NCI-H2107 treated with DMSO at 0.1 percent for 48 hours (cell line): Measurements from ENCODE around the gene GABBR2.

Source experiments
- DNase-seq: peaks from one replicate; lab custom pipeline; 2025; ENCODE audit not compliant: unreplicated experiment; lab: John Stamatoyannopoulos, UW

The GABBR2 gene

GRCh38 chr9:98570663-98571440 is 137.9 kb downstream of the GABBR2 start:
- no peak for DNase-seq

DNA sequence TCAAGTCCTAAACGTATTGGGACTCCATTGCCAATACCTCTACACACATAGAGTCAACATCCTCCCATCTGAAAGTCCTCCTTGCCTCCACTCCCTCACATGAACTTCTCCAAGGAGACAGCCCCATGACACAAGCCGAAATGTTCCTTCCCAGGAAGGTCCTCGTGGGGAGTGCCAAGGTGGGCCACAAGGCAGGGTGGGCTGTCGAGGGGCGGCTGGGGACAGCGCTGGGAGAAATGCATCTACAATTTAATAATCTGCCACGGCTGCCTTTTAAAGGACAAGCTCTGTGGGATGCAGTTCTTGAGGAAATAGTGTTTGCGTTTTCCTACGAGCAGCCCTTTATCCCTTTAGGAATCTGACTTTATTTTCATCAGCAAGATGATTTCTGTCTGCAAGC is 138.7 kb downstream of the GABBR2 start:
- no peak for DNase-seq

- DNase-seq = no peak
These were observed 139.2 kb downstream of the GABBR2 start for GRCh38 chr9:98569491-98569890.

- DNase-seq = no peak
These were observed 139.7 kb downstream of the GABBR2 start for GRCh38 chr9:98568909-98569469.

DNA sequence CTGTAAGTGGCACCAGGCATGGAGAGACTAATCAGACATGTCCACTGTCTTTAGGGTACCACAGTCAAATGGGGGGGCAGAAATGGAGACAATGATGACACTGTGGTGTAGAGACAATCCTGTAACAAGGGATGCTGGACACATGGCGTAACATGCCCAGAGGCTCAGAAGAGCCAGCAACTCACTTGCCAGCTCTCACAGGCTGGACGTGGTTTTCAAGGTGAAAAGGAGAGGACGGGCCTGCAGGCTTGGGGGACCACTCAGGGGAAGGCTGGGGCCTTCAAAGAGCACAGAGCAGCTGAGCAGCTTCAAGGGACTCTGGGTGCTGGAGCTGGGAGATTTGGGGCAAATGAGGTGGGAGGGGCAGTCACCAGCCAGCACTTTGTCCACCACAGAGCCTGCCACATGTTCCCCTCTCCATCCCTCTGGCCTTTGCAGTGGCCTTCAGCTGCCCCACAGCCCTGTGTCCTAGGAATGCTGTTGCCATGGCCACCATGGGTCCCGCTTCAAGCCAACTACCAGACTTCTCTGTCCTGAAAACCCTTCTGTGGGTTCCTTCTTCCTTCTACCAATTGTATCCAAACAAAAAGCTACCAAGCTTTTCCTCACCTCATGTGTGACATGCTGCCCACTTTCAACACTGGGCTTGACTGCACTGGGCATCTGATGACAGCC is 140.4 kb downstream of the GABBR2 start:
- DNase-seq = no peak

GRCh38 chr9:98567540-98568233 is 141.0 kb downstream of the GABBR2 start:
- no peak for DNase-seq

DNA sequence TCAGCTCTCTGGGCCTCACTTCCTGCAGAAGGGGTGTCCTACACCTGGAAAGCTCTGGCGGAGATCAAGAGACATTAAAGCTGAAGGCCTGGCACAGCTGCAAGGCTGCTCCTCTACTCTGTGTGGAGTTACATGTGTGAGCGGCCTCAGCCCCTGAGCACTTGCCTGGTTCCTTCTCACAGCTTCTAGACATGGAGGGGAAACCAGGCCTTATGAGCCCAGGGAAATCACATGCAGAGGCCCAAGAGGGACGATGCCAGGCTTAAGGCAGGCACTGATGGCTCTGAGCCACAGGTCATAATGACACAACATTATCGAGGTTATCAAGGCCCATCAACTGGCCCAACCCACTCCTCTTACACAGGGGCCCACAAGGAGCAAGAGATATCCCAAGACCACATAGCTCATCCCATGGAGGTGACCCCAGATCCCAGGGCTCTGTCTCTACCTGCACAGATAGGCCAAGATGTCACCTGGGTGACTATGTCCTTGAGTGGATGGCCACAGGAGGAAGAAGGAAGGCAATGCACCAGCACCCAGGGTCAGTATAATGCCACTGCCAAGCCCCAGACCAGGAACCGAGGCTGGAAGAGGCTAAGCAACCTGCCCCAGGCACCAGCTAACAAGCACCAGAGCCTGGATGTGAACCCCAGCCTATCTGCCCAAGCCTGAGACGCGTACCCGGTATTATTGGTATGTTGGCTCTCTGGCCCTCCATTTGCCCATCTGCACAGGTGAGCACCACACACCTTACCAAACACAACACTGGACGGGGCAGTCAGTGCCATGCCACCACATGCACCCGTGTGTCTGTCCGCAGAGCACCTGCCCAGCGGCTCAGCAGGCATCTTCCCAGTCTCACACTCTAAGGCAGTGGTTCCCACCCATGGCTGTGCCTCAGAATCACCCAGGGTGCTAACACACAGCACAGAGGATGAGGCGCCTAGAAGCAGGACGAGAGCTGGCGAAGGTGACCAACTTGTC is 143.3 kb downstream of the GABBR2 start:
- DNase-seq = no peak

DNA sequence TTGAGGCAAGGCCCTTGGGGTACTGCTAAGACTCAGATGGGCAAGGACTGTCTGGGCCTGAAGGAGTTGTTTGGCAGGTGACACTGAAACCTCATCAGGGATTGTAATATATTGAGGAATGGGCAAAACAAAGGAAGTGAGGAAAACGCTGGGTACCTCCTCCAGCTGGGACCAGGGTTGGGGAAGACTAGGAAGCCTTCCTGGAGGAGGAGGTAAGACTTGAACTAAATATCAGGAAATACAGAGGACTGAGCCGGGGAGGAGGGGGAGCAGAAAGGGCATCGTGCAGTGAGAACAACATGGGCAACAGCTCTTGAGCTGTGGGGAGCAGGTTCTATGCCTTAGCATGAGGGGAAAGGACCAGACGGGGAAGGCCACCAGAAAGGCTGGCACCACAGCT is 144.0 kb downstream of the GABBR2 start:
- DNase-seq = no peak

DNA sequence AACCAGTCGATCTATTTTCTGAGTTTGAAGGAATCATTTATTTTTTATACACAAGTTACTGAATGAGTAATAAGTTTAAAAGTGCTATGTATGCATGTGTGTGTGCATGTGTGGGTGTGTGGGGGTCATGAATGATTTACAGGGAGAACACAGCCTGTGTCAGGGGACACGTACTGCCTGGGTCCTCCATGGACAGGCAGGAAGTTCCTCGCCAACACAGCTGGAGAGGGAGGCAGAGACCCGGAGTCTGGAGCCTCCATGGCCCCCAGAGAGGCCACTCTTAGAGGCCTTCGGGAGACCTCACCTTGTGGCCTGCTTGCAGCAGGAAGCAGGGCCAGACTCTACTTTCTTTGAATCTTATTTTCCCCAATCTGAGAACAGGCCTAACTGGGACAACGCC is 144.7 kb downstream of the GABBR2 start:
- DNase-seq = no peak

- no peak for DNase-seq
These were observed 145.4 kb downstream of the GABBR2 start for GRCh38 chr9:98563212-98563907.

DNA sequence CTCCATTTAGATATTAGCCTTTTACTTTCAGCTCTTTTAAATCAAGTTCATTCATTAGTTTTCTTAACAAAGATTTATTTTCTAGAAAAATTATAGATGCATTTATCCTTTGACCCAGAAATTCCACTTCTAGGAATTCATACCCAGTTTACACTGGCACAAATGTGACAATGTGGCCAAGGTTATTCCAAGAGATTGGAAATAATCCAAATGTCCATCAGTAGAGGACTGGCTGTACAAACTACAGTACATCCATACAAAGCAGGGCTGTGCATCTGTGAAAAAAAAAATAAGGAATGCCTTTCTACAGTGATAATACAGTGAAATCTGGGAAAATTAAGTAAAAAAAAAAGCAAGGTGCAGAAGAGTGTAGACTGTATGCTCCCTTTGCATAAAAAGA is 149.2 kb downstream of the GABBR2 start:
- no peak for DNase-seq

DNA sequence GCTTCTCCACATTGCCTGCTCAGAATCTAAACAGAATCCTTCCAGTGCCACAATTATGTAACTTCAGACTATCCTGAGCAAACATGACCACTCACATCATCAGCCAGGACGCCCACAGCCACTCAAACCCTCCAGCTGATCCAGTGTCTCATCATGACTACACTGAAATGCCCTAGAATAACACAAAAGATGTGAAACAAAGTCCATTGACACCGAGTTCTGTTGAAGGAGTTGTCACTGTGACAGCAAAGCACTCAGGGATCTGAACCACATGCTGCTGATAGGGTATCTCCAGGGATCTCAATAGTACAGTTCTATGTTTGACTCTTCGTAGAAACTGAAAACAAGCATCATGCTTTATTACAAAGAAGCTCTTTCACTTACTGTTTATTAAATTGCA is 150.2 kb downstream of the GABBR2 start:
- DNase-seq = no peak

DNA sequence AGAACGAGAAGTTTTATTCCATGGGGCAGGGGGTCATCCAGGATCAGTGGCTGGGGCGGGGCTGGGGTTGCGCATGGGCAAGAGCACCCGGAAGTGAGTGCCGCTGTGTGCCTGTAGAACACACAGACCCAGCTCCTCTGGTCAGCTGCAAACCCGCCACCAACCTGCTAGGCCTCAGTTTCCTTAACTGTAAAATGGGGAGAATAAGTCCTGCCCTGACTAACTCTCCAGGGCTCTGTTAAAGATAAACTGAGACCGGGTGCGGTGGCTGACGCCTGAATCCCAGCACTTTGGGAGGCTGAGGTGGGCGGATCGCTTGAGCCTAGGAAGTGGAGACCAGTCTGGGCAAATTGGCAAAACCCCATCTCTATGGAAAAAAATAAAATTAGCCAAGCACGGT is 152.2 kb downstream of the GABBR2 start:
- DNase-seq = no peak

DNA sequence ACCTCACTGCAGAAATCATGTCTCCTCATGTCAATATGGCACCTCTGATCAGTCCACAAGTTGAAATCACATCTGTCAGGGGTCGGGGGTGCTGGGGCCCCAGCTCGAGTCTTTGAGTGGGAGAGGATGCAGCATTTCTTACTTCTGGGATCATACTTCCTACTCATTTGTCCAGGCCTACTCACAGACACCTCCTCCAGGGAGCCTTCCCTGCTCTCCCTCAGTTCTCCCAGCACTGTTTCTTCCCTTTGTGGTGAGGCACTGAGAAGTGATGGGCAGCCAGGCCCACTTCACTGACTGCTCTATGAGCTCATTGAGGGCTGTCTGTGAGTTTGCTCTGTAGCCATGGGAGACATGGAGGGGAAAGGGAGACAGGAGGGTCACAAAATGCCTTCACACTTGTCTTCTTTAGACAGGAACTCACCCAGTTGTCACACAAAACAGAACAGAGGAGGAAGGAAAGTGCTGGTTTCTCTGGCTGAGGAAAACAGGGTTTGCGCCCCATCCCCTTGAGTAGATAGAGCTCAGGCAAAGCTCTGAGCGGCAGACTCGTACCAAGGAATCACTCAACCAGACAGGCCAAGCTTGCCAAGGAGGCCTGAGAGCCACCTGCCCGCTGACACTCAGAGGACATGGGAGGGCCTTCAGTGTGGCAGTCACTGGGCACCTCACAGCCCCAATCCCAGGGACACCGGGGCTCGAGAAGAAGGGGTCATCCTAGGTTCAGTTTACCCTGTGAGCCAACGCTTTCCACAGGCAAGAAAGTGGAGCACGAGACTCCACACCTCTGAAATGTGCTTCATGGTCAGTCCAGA is 152.9 kb downstream of the GABBR2 start:
- DNase-seq = no peak

GRCh38 chr9:98554752-98555151 is 154.0 kb downstream of the GABBR2 start:
- no peak for DNase-seq

GRCh38 chr9:98552331-98552730 is 156.4 kb downstream of the GABBR2 start:
- DNase-seq = no peak

- DNase-seq = no peak
These were observed 157.0 kb downstream of the GABBR2 start for GRCh38 chr9:98551511-98552286.

GRCh38 chr9:98550206-98550820 is 158.4 kb downstream of the GABBR2 start:
- no peak for DNase-seq
